Keratinocyte (primary cell): ENCODE data around the gene TEAD4. TPM values are rescaled to one million over a fixed set of nuclear protein-coding genes. Genes with fewer than 3 reads are reported as not detected.

Source experiments
- DNase-seq: peaks from one replicate; pipeline ENCODE4 v3.0.0-alpha.2; 2011; ENCODE audit warnings: low read depth, missing footprints, low spot score
- FAIRE-seq: peaks from 2 replicates; lab custom pipeline; 2011; peaks lifted over from hg19 to GRCh38; lab: Jason Lieb, UNC
- H2AFZ ChIP-seq: 2 replicates; pipeline ENCODE4 v1.6.0; 2012; ENCODE audit warnings: low read length, control low read depth, inconsistent platforms; ENCODE audit not compliant: control insufficient read depth
- H3K27ac ChIP-seq: 2 replicates; pipeline ENCODE4 v1.5.1; 2011; ENCODE audit warnings: low read length; ENCODE audit not compliant: control insufficient read depth, insufficient read depth
- H3K27me3 ChIP-seq: 3 replicates; pipeline ENCODE4 v1.6.0; 2011; ENCODE audit warnings: low read length; ENCODE audit not compliant: control insufficient read depth, insufficient read depth; ENCODE audit errors: extremely low read depth
- H3K36me3 ChIP-seq, 2 experiments: 2 replicates in 1 of 2; 3 replicates in 1 of 2; pipeline ENCODE4 v1.5.1; 2011; ENCODE audit warnings: low read length in 2 of 2, mild to moderate bottlenecking in 1 of 2; ENCODE audit not compliant: control insufficient read depth in 2 of 2, insufficient read depth in 2 of 2; ENCODE audit errors: extremely low read depth in 1 of 2
- H3K4me1 ChIP-seq: 3 replicates; pipeline ENCODE4 v1.5.1; 2011; ENCODE audit warnings: low read length; ENCODE audit not compliant: control insufficient read depth, insufficient read depth; ENCODE audit errors: extremely low read depth
- H3K4me2 ChIP-seq: 3 replicates; pipeline ENCODE4 v1.6.0; 2011; ENCODE audit warnings: low read depth, low read length; ENCODE audit not compliant: control insufficient read depth, insufficient read depth; ENCODE audit errors: extremely low read depth
- H3K4me3 ChIP-seq, 3 experiments: fragments of 200-600 bp in 1 of 3; sonication (generic) in 1 of 3; 2 replicates in 2 of 3; 3 replicates in 1 of 3; pipeline ENCODE4 v1.5.1; 2011 to 2016; ENCODE audit warnings: low read length in 3 of 3, mild to moderate bottlenecking in 3 of 3, control low read depth in 2 of 3, inconsistent platforms in 1 of 3, low read depth in 1 of 3, mixed read lengths in 1 of 3, mixed run types in 1 of 3, moderate library complexity in 1 of 3; ENCODE audit not compliant: control insufficient read depth in 2 of 3, insufficient read depth in 2 of 3; ENCODE audit errors: extremely low read depth in 1 of 3
- H3K79me2 ChIP-seq: 2 replicates; pipeline ENCODE4 v1.6.0; 2012; ENCODE audit warnings: low read length; ENCODE audit not compliant: control insufficient read depth, insufficient read depth
- H3K9ac ChIP-seq: 3 replicates; pipeline ENCODE4 v1.6.0; 2011; ENCODE audit warnings: low read length; ENCODE audit not compliant: control insufficient read depth, insufficient read depth; ENCODE audit errors: extremely low read depth
- H3K9me1 ChIP-seq: 3 replicates; pipeline ENCODE4 v1.6.0; 2011; ENCODE audit warnings: low read length; ENCODE audit not compliant: control insufficient read depth, insufficient read depth; ENCODE audit errors: extremely low read depth
- H3K9me3 ChIP-seq: 2 replicates; pipeline ENCODE4 v1.5.1; 2012; ENCODE audit warnings: low read depth, low read length; ENCODE audit not compliant: control insufficient read depth
- H4K20me1 ChIP-seq: 3 replicates; pipeline ENCODE4 v1.6.0; 2011; ENCODE audit warnings: low read length; ENCODE audit not compliant: control insufficient read depth, insufficient read depth; ENCODE audit errors: extremely low read depth
- EZH2 ChIP-seq: IDR thresholded peaks from one replicate; pipeline ENCODE4 v1.6.1; 2012; ENCODE audit warnings: inconsistent platforms, mild to moderate bottlenecking, low read length, moderate library complexity
- dilution Hi-C: fragments of 300-500 bp; cut with MboI; formaldehyde crosslinking; loops from one replicate; pipeline ENCODE4 v1.7.0; 2020; ENCODE audit warnings: low sequenced_read_pairs; ENCODE audit not compliant: extremely low pct_ligation_motif_present
- polyA minus RNA-seq, 3 experiments: library from RNA; depleted of rRNA, polyadenylated mRNA; stranded (reverse); fragments of >200 nt; gene quantifications; 1 replicate in 1 of 3; 2 replicates in 1 of 3; 3 replicates in 1 of 3; pipeline ENCODE4 v1.2.3, GENCODE V29; 2011
- polyA plus RNA-seq, 5 experiments: library from polyadenylated mRNA; depleted of rRNA in 3 of 5; stranded (reverse) in 3 of 5; stranded (forward) in 1 of 5; unstranded in 1 of 5; fragments of >200 nt; gene quantifications; 1 replicate in 1 of 5; 2 replicates in 3 of 5; 3 replicates in 1 of 5; pipeline versions ENCODE4 v1.2.1 to v1.2.3, GENCODE V29; 2011 to 2012; ENCODE audit warnings: missing spikeins in 2 of 5, low read depth in 1 of 5, low replicate concordance in 1 of 5
- TF ChIP-seq, protein P1 (sequence below), 3 experiments: IDR thresholded peaks in 1 of 3; conservative IDR thresholded peaks in 1 of 3; optimal IDR thresholded peaks in 1 of 3; 2 replicates in 2 of 3; 3 replicates in 1 of 3; pipeline versions ENCODE3 to v1.5.1; 2011; ENCODE audit warnings: low read length in 3 of 3, mild to moderate bottlenecking in 3 of 3, moderate library complexity in 2 of 3, control low read depth in 1 of 3, inconsistent platforms in 1 of 3; ENCODE audit not compliant: insufficient read depth in 2 of 3; ENCODE audit errors: extremely low read depth in 1 of 3

The TEAD4 gene
- polyA plus RNA-seq (4.0 to 12.6 TPM (median 8.1 TPM) in 3 replicates), polyA minus RNA-seq (2.8 to 20.4 TPM (median 5.2 TPM) in 3 replicates)
- 2.1 TPM for polyA plus RNA-seq (2011; ENCODE audit: low read depth)
- polyA plus RNA-seq (2011; cell fraction: cytosol; rRNA removed) = 5.3 and 6.3 TPM in 2 replicates
- polyA plus RNA-seq (2011; cell fraction: nucleus; rRNA removed) = 4.4 and 4.9 TPM in 2 replicates
- polyA plus RNA-seq (2012; ENCODE audit: low replicate concordance) = 5.3 and 13.1 TPM in 2 replicates
- 8.4 TPM for polyA minus RNA-seq (2011; cell fraction: cytosol; rRNA and poly(A)+ RNA removed)
- polyA minus RNA-seq (2011; cell fraction: nucleus; rRNA and poly(A)+ RNA removed) = 1.7 and 2.9 TPM in 2 replicates

- Histone ChIP-seq H3K4me1 (peaks cover 24% of the 10 kb centered on the region), H3K9me1 (no peaks in the 10 kb centered on the region), H3K36me3 (no peaks in the 10 kb centered on the region), H3K9ac (peak within 1 kb of the TSS; percentile 74), H3K27me3 (no peaks in the 10 kb centered on the region), H3K4me3 (peak within 1 kb of the TSS; percentile 53 to 78 (median 76)), H3K9me3 (no peaks in the 10 kb centered on the region), H3K27ac (peak within 1 kb of the TSS; percentile 81), H3K79me2 (peaks cover 15% of the 10 kb centered on the region), H3K4me2 (peak within 1 kb of the TSS; percentile 98), H4K20me1 (no peaks in the 10 kb centered on the region), H2AFZ (peak within 1 kb of the TSS; percentile 93)
- no peak for DNase-seq
- dilution Hi-C loops = no loop called here
- TF ChIP-seq, protein P1, sequence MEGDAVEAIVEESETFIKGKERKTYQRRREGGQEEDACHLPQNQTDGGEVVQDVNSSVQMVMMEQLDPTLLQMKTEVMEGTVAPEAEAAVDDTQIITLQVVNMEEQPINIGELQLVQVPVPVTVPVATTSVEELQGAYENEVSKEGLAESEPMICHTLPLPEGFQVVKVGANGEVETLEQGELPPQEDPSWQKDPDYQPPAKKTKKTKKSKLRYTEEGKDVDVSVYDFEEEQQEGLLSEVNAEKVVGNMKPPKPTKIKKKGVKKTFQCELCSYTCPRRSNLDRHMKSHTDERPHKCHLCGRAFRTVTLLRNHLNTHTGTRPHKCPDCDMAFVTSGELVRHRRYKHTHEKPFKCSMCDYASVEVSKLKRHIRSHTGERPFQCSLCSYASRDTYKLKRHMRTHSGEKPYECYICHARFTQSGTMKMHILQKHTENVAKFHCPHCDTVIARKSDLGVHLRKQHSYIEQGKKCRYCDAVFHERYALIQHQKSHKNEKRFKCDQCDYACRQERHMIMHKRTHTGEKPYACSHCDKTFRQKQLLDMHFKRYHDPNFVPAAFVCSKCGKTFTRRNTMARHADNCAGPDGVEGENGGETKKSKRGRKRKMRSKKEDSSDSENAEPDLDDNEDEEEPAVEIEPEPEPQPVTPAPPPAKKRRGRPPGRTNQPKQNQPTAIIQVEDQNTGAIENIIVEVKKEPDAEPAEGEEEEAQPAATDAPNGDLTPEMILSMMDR (optimal IDR thresholded peaks at IDR 0.05 in 1 of 3, IDR thresholded peaks at IDR 0.05 in 1 of 3, conservative IDR thresholded peaks at IDR 0.05 in 1 of 3; ENCODE audit: extremely low read depth in 1 of 3, insufficient read depth in 2 of 3, low read length in 3 of 3) = no peak
- no peak for TF ChIP-seq EZH2
- FAIRE-seq = no peak
These were observed at the start of gene TEAD4 for GRCh38 chr12:2959192-2959504. TSS of gene TEAD4 (plus strand) at chr12:2959397.

- Histone ChIP-seq H3K27ac (no peak overlapping the region), H3K4me2 (no peak overlapping the region), H2AFZ (no peak overlapping the region), H3K27me3 (no peaks in the 10 kb centered on the region), H3K9ac (no peak overlapping the region), H3K4me3 (no peak overlapping the region), H3K36me3 (peaks cover 0 to 8% of the 10 kb centered on the region in 2 experiments), H3K79me2 (peaks cover 4% of the 10 kb centered on the region), H3K9me1 (no peaks in the 10 kb centered on the region), H3K4me1 (no peaks in the 10 kb centered on the region), H3K9me3 (no peaks in the 10 kb centered on the region), H4K20me1 (no peaks in the 10 kb centered on the region)
- DNase-seq (no peak), FAIRE-seq (no peak)
- TF ChIP-seq, protein P1 (optimal IDR thresholded peaks at IDR 0.05 in 1 of 3, IDR thresholded peaks at IDR 0.05 in 1 of 3, conservative IDR thresholded peaks at IDR 0.05 in 1 of 3; ENCODE audit: extremely low read depth in 1 of 3, insufficient read depth in 2 of 3, low read length in 3 of 3) = no peak
- TF ChIP-seq EZH2 = no peak
- dilution Hi-C loops = no loop called here
These were observed 47.0 kb upstream of the TEAD4 start for GRCh38 chr12:2912216-2912575.
